Putamen (tissue), 1 donor: Measurements from ENCODE around the gene MPG.
A peak's percentile ranks its signal among the peaks of the same experiment; 100 is the strongest.

Experiments used
- DNase-seq: peaks from one replicate; pipeline ENCODE4 v3.0.0-alpha.2; 2016; ENCODE audit warnings: low spot score

The MPG gene

GRCh38 chr16:50769-51591, 27.0 kb upstream of the MPG start:
- no peak for DNase-seq

GRCh38 chr16:53346-54236, 24.4 kb upstream of the MPG start, which contains the start of the genes POLR3K and SNRNP25:
POLR3K (minus strand) TSS chr16:53608; CDS start chr16:53586, 22 bp downstream.
SNRNP25 (plus strand) TSS chr16:53828; CDS start chr16:54017, 189 bp downstream.
- peak; percentile 98 for DNase-seq

GRCh38 chr16:54237-54581, 23.8 kb upstream of the MPG start:
- no peak for DNase-seq

- no peak for DNase-seq
These were observed 22.4 kb upstream of the MPG start for GRCh38 chr16:55571-56136.

- no peak for DNase-seq
These were observed 21.6 kb upstream of the MPG start for GRCh38 chr16:56231-56927.

- no peak for DNase-seq
These were observed 20.3 kb upstream of the MPG start for GRCh38 chr16:57711-58110.

- no peak for DNase-seq
These were observed 19.3 kb upstream of the MPG start for GRCh38 chr16:58491-59439.

GRCh38 chr16:59440-60059, 18.5 kb upstream of the MPG start:
- DNase-seq = no peak

- no peak for DNase-seq
These were observed 17.9 kb upstream of the MPG start for GRCh38 chr16:60166-60565.

GRCh38 chr16:60929-61878, 16.8 kb upstream of the MPG start:
- DNase-seq = no peak

- no peak for DNase-seq
These were observed 16.1 kb upstream of the MPG start for GRCh38 chr16:61879-62281.

GRCh38 chr16:62283-62967, 15.6 kb upstream of the MPG start:
- no peak for DNase-seq

- no peak for DNase-seq
These were observed 15.0 kb upstream of the MPG start for GRCh38 chr16:62968-63391.

GRCh38 chr16:63466-63865, 14.6 kb upstream of the MPG start:
- DNase-seq = no peak

- no peak for DNase-seq
These were observed 13.8 kb upstream of the MPG start for GRCh38 chr16:63998-64913.

GRCh38 chr16:64914-65255, 13.1 kb upstream of the MPG start:
- no peak for DNase-seq

- DNase-seq = peak; percentile 74
These were observed 12.3 kb upstream of the MPG start for GRCh38 chr16:65745-66144.
